DND-41 (cell line): ENCODE results near the gene PGLYRP1.

ENCODE experiments used
- CTCF ChIP-seq: IDR thresholded peaks from 2 replicates; pipeline ENCODE4 v1.5.1; 2012; ENCODE audit warnings: borderline replicate concordance, low read length, moderate library complexity, mild to moderate bottlenecking; ENCODE audit not compliant: poor library complexity, severe bottlenecking; ENCODE audit errors: extremely low read depth
- EZH2 ChIP-seq: IDR thresholded peaks from 3 replicates; pipeline ENCODE4 v1.6.1; 2012; ENCODE audit warnings: borderline replicate concordance, low read depth, mild to moderate bottlenecking, moderate library complexity, low read length, inconsistent platforms; ENCODE audit not compliant: severe bottlenecking

DNA sequence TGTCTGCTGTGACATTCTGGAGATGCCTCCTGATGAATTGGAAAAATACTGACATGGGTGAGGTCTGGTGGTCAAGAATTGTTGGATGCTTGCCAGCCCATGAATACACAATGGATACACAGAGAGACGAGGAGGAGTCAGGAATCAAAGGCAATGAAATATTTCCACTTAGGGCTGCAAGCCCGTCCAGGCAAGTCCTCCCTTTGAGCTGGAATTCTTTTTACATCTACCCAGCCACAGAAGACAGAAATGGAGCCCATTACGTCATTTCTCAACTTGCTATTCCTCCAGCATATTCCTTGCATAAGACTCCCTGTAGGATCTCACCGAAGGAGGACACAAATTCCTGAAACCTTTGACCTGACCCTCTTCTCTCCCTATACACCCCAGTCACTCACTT, 33.7 kb upstream of the PGLYRP1 start:
- TF ChIP-seq CTCF (no peak), EZH2 (no peak)
